DOHH2 (cell line): Measurements from ENCODE around the gene REEP6.

Source experiments
- H3F3A ChIP-seq: fragments of 200-600 bp; sonication (generic), shearing (Covaris generic); 2 replicates; pipeline ENCODE4 v1.6.0; 2016; ENCODE audit warnings: antibody characterized with exemption, mild to moderate bottlenecking; ENCODE audit not compliant: control insufficient read depth, insufficient read depth
- H3K27ac ChIP-seq: fragments of 200-600 bp; sonication (generic); 2 replicates; pipeline ENCODE4 v1.5.1; 2014; ENCODE audit warnings: low read depth, mild to moderate bottlenecking, low read length, moderate library complexity
- H3K27me3 ChIP-seq: fragments of 200-600 bp; sonication (generic); 2 replicates; pipeline ENCODE4 v1.6.1; 2014; ENCODE audit warnings: mild to moderate bottlenecking, low read length, mixed read lengths; ENCODE audit not compliant: control insufficient read depth
- H3K36me3 ChIP-seq: fragments of 200-600 bp; sonication (generic); 2 replicates; pipeline ENCODE4 v1.6.1; 2014; ENCODE audit warnings: mild to moderate bottlenecking, low read length, moderate library complexity, mixed read lengths; ENCODE audit not compliant: control insufficient read depth
- H3K4me1 ChIP-seq: fragments of 200-600 bp; sonication (generic); 2 replicates; pipeline ENCODE4 v1.6.1; 2014; ENCODE audit warnings: mild to moderate bottlenecking, low read length, mixed read lengths; ENCODE audit not compliant: control insufficient read depth
- H3K4me2 ChIP-seq: fragments of 200-600 bp; sonication (generic); 2 replicates; pipeline ENCODE4 v1.6.0; 2014; ENCODE audit warnings: mild to moderate bottlenecking, low read length, moderate library complexity
- H3K4me3 ChIP-seq: fragments of 200-600 bp; sonication (generic); 2 replicates; pipeline ENCODE4 v1.5.1; 2014; ENCODE audit warnings: mild to moderate bottlenecking, low read length, mixed read lengths
- H3K79me2 ChIP-seq: fragments of 200-600 bp; sonication (generic); 2 replicates; pipeline ENCODE4 v1.6.1; 2014; ENCODE audit warnings: mild to moderate bottlenecking, low read length, mixed read lengths; ENCODE audit not compliant: control insufficient read depth
- H3K9me2 ChIP-seq: fragments of 200-600 bp; sonication (generic); replicated peaks from 2 replicates; pipeline ENCODE4 v1.6.1; 2014; ENCODE audit warnings: mild to moderate bottlenecking, low read length, mixed read lengths; ENCODE audit not compliant: control insufficient read depth
- H3K9me3 ChIP-seq: fragments of 200-600 bp; sonication (generic); 2 replicates; pipeline ENCODE4 v1.6.1; 2014; ENCODE audit warnings: antibody characterized with exemption, low read length, mixed read lengths; ENCODE audit not compliant: control insufficient read depth, insufficient read depth
- H4K20me1 ChIP-seq: fragments of 200-600 bp; sonication (generic); 2 replicates; pipeline ENCODE4 v1.6.0; 2014; ENCODE audit warnings: low read depth, mild to moderate bottlenecking, antibody characterized with exemption, low read length, moderate library complexity; ENCODE audit not compliant: control insufficient read depth, insufficient read depth
- EZH2phosphoT487 ChIP-seq: fragments of 200-600 bp; sonication (generic); IDR thresholded peaks from 2 replicates; pipeline ENCODE4 v1.6.1; 2017; ENCODE audit warnings: borderline replicate concordance, mild to moderate bottlenecking, antibody characterized with exemption, low read length, moderate library complexity, mixed read lengths
- TF ChIP-seq, protein P1 (sequence below): fragments of 200-600 bp; sonication (generic); IDR thresholded peaks from one replicate; pipeline ENCODE4 v1.5.1; 2014; ENCODE audit warnings: antibody characterized with exemption, mild to moderate bottlenecking, low read depth, low read length; ENCODE audit not compliant: poor library complexity, severe bottlenecking

REEP6 gene

DNA sequence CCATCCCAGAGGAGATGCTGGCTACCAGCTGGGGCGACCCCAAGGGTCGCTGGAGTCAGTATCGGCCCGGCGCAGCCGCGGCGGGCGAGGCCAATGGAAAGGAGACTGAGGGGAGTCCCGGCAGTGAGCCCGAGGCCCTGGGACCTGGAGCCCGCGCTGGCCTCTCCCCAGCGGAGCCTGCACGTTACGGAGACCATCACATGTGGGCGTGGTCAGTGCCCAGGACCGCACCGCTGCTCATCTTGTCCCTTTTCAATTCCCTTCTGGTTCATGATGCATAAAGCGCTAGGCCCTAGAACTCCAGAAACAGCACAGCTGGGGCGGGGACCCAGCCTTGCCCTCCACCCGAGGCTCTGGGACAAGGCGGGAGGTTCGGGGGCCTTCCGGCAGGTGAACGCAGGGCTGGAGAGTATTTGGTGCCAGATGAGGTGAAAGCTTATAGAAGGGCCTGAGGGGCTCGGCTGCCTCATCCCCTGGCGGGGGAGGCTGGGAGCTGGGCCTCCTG lies 19.9 kb upstream of the REEP6 start:
- no peaks in the 10 kb centered on the region for H3K36me3 ChIP-seq
- TF ChIP-seq, protein P1, sequence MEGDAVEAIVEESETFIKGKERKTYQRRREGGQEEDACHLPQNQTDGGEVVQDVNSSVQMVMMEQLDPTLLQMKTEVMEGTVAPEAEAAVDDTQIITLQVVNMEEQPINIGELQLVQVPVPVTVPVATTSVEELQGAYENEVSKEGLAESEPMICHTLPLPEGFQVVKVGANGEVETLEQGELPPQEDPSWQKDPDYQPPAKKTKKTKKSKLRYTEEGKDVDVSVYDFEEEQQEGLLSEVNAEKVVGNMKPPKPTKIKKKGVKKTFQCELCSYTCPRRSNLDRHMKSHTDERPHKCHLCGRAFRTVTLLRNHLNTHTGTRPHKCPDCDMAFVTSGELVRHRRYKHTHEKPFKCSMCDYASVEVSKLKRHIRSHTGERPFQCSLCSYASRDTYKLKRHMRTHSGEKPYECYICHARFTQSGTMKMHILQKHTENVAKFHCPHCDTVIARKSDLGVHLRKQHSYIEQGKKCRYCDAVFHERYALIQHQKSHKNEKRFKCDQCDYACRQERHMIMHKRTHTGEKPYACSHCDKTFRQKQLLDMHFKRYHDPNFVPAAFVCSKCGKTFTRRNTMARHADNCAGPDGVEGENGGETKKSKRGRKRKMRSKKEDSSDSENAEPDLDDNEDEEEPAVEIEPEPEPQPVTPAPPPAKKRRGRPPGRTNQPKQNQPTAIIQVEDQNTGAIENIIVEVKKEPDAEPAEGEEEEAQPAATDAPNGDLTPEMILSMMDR: peak; percentile 51
- peak; percentile 75; the same call in 1 of the 2 replicates for TF ChIP-seq EZH2phosphoT487
- peaks cover 19% of the 10 kb centered on the region; the same call in 1 of the 2 replicates for H4K20me1 ChIP-seq
- 0 out of 2 replicates have a peak, but pooled peaks cover 4% of the 10 kb centered on the region for H3F3A ChIP-seq
- peak overlapping the region; percentile 62 for H3K4me2 ChIP-seq
- no peaks in the 10 kb centered on the region for H3K9me3 ChIP-seq
- peaks cover 4% of the 10 kb centered on the region for H3K79me2 ChIP-seq
- no peak overlapping the region for H3K27ac ChIP-seq
- H3K27me3 ChIP-seq: peaks cover 39% of the 10 kb centered on the region
- peak overlapping the region; percentile 53 for H3K4me3 ChIP-seq
- peaks cover 23% of the 10 kb centered on the region for H3K4me1 ChIP-seq
- H3K9me2 ChIP-seq: no peaks in the 10 kb centered on the region

GRCh38 chr19:1471515-1472160 lies 19.3 kb upstream of the REEP6 start:
- Histone ChIP-seq H4K20me1 (peaks cover 19% of the 10 kb centered on the region; the same call in 1 of the 2 replicates), H3K79me2 (peaks cover 9% of the 10 kb centered on the region), H3K27ac (no peak overlapping the region), H3K4me2 (peak overlapping the region; percentile 62), H3K4me1 (peaks cover 23% of the 10 kb centered on the region), H3K27me3 (peaks cover 39% of the 10 kb centered on the region), H3K9me2 (no peaks in the 10 kb centered on the region), H3K9me3 (no peaks in the 10 kb centered on the region), H3F3A (0 out of 2 replicates have a peak, but pooled peaks cover 4% of the 10 kb centered on the region), H3K4me3 (peak overlapping the region; percentile 53), H3K36me3 (peaks cover 4% of the 10 kb centered on the region; the same call in 1 of the 2 replicates)
- TF ChIP-seq, protein P1: no peak
- no peak for TF ChIP-seq EZH2phosphoT487

- peaks cover 8% of the 10 kb centered on the region for H3K36me3 ChIP-seq
- 0 out of 2 replicates have a peak, but pooled peaks cover 4% of the 10 kb centered on the region for H3F3A ChIP-seq
- H3K9me3 ChIP-seq: no peaks in the 10 kb centered on the region
- peaks cover 14% of the 10 kb centered on the region for H3K79me2 ChIP-seq
- H3K27me3 ChIP-seq: peaks cover 39% of the 10 kb centered on the region
- TF ChIP-seq EZH2phosphoT487: no peak
- TF ChIP-seq, protein P1: no peak
- H3K9me2 ChIP-seq: no peaks in the 10 kb centered on the region
- no peak overlapping the region for H3K27ac ChIP-seq
- H4K20me1 ChIP-seq: peaks cover 19% of the 10 kb centered on the region; the same call in 1 of the 2 replicates
- H3K4me1 ChIP-seq: peaks cover 25% of the 10 kb centered on the region
- H3K4me2 ChIP-seq: no peak overlapping the region
- H3K4me3 ChIP-seq: no peak overlapping the region
These were observed 18.5 kb upstream of the REEP6 start for GRCh38 chr19:1472231-1473084.
